ENCODE measurements around the gene ZNF91.
"Not testable (repeated sequence)": the region's sequence is repeated elsewhere in the genome, so short reads cannot be mapped to it uniquely, and the experiment has no call there.

The ZNF91 gene

DNA sequence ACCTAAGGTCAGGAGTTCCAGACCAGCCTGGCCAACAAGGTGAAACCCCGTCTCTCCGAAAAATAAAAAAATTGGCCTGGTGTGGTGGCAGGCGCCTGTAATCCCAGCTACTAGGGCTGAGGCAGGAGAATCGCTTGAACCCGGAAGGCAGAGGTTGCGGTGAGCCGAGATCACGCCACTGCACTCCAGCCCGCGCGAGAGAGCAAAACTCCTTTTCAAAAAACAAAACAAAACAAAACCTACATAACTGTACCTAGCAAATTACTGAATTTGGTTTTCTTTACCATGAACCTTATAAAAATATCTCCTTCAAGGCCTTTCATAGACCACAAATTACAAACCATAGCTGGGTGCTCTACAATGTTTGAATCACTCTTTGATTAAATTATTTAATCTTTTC is 760 bp downstream of the ZNF91 start:
- Histone ChIP-seq H3K27me3 (ENCODE audit: control insufficient read depth in 1 of 2, insufficient read depth in 2 of 2, low read length in 2 of 2) (no peaks in the 10 kb centered on the region), H3K9me3 (ENCODE audit: low read length) (no peaks in the 10 kb centered on the region), H3K36me3 (ENCODE audit: insufficient read depth, low read length) (no peaks in the 10 kb centered on the region), H3K4me3 (ENCODE audit: low read depth in 1 of 2, low read length in 2 of 2) (peak overlapping the region; percentile 54 to 98), H3K27ac (ENCODE audit: low read depth, low read length) (peak overlapping the region; percentile 90), H3K9ac (ENCODE audit: low read length) (peak overlapping the region; percentile 97), H3K4me1 (ENCODE audit: insufficient read depth, low read length) (peaks cover 34% of the 10 kb centered on the region)

DNA sequence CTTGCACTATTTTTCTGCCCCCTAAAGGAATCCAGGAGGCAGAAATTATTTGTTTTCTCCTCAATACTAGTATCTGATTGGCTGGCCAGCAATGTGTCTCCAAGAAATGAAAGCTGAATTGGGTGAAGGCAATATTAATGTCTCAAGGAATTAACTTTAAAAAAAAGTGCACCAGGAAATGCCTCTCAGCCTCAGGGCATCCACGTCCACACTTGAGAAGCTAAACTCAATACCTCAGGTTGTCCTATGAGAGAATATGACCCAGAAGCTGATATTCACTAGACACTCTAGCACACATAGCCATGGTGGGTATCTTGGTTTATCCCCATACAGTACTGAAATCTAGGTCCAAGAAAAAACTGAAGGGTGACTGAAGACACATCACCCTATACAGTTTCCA is 2.1 kb downstream of the ZNF91 start:
- Histone ChIP-seq H3K9ac (ENCODE audit: low read length) (no peak overlapping the region), H3K27ac (ENCODE audit: low read depth, low read length) (no peak overlapping the region), H3K4me3 (ENCODE audit: low read depth in 1 of 2, low read length in 2 of 2) (no peak overlapping the region), H3K36me3 (ENCODE audit: insufficient read depth, low read length) (peaks cover 6% of the 10 kb centered on the region), H3K27me3 (ENCODE audit: control insufficient read depth in 1 of 2, insufficient read depth in 2 of 2, low read length in 2 of 2) (no peaks in the 10 kb centered on the region), H3K4me1 (ENCODE audit: insufficient read depth, low read length) (peaks cover 34% of the 10 kb centered on the region), H3K9me3 (ENCODE audit: low read length) (no peaks in the 10 kb centered on the region)

DNA sequence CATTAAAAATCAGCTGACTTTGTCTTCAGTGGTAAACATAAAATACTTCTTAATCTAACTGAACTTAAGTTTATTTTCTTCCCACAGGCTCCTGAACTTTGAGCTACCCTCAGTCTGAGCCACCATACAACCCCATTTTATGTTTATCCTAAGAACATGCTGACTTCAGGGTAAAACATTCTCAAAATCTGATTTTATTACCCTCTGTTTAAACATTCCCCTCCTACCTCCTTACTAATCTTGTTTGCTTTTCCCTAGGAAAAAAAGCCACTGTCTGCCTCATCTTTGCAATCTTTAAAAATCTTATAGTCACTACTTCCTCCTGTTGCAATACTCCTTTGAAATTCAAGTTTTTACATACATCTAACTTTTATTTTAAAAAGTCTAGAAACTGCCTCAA is 4.0 kb downstream of the ZNF91 start:
- H3K9ac ChIP-seq (ENCODE audit: low read length), result no peak overlapping the region
- H3K4me3 ChIP-seq (ENCODE audit: low read depth in 1 of 2, low read length in 2 of 2), result no peak overlapping the region
- peaks cover 34% of the 10 kb centered on the region for H3K4me1 ChIP-seq (ENCODE audit: insufficient read depth, low read length)
- H3K36me3 ChIP-seq (ENCODE audit: insufficient read depth, low read length), result peaks cover 6% of the 10 kb centered on the region
- no peak overlapping the region for H3K27ac ChIP-seq (ENCODE audit: low read depth, low read length)
- no peaks in the 10 kb centered on the region for H3K27me3 ChIP-seq (ENCODE audit: control insufficient read depth in 1 of 2, insufficient read depth in 2 of 2, low read length in 2 of 2)
- no peaks in the 10 kb centered on the region for H3K9me3 ChIP-seq (ENCODE audit: low read length)

DNA sequence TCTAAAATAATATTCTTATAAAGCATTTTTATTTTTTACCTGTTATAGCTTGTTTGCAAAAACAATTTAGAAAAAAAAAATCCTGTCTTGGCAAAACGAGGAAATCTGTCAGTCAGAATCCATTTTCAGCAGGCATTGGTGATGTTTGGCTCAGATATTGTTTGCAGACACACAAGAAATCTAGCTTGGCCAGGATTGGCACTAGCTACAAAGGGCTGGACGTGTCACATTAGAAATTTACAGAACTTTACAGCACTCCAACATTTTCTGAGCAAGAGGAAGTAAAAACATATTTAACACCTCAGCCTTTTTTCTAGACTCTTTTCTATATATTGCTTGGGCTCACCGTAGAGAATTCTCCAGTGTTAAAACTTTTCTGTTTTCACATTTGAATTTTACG is 9.9 kb downstream of the ZNF91 start:
- Histone ChIP-seq H3K27me3 (ENCODE audit: control insufficient read depth in 1 of 2, insufficient read depth in 2 of 2, low read length in 2 of 2) (no peaks in the 10 kb centered on the region), H3K36me3 (ENCODE audit: insufficient read depth, low read length) (peaks cover 11% of the 10 kb centered on the region), H3K9ac (ENCODE audit: low read length) (no peak overlapping the region), H3K9me3 (ENCODE audit: low read length) (no peaks in the 10 kb centered on the region), H3K27ac (ENCODE audit: low read depth, low read length) (no peak overlapping the region), H3K4me3 (ENCODE audit: low read depth in 1 of 2, low read length in 2 of 2) (no peak overlapping the region), H3K4me1 (ENCODE audit: insufficient read depth, low read length) (peaks cover 8% of the 10 kb centered on the region)

DNA sequence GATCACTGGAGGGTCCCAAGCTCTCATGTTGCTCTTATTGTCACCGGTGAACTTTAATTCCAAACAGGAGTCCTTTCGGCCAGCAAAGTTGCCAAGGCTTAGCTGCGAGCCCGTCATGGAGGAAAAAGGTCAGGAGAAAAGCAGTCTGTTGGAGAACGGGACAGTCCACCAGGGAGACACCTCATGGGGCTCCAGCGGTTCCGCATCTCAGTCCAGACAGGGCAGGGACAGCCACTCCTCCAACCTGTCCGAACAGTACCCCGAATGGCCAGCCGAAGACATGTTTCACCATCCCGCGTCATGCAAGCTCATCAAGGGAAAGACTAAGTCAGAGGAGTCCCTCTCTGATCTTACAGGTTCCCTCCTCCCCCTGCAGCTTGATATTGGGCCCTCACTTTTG is 10.4 kb downstream of the ZNF91 start:
- Histone ChIP-seq H3K9me3 (ENCODE audit: low read length) (no peaks in the 10 kb centered on the region), H3K27me3 (ENCODE audit: control insufficient read depth in 1 of 2, insufficient read depth in 2 of 2, low read length in 2 of 2) (no peaks in the 10 kb centered on the region), H3K27ac (ENCODE audit: low read depth, low read length) (no peak overlapping the region), H3K4me1 (ENCODE audit: insufficient read depth, low read length) (peaks cover 8% of the 10 kb centered on the region), H3K36me3 (ENCODE audit: insufficient read depth, low read length) (peaks cover 11% of the 10 kb centered on the region), H3K4me3 (ENCODE audit: low read depth in 1 of 2, low read length in 2 of 2) (no peak overlapping the region), H3K9ac (ENCODE audit: low read length) (no peak overlapping the region)

DNA sequence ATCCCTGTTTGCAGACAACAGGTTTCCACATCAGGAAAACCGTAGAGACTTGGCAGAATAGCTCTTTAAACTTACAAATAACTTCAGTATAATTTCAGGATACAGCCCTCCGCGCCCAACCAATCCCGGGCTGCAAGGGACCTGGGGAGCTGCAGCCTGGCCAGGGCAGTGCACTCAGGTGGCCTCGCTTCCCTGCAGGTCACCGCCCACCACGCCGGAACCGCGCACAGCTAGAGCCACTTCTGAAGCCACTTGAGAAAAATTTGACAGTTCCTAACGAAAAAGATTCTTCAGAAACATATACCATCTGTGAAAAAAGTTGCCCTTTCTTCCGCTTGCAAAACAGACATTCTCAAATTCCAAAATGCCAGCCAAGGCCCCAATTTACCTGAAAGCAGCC is 11.1 kb downstream of the ZNF91 start:
- Histone ChIP-seq H3K27me3 (ENCODE audit: control insufficient read depth in 1 of 2, insufficient read depth in 2 of 2, low read length in 2 of 2) (no peaks in the 10 kb centered on the region), H3K4me1 (ENCODE audit: insufficient read depth, low read length) (peaks cover 13% of the 10 kb centered on the region), H3K9me3 (ENCODE audit: low read length) (no peaks in the 10 kb centered on the region), H3K9ac (ENCODE audit: low read length) (no peak overlapping the region), H3K27ac (ENCODE audit: low read depth, low read length) (no peak overlapping the region), H3K36me3 (ENCODE audit: insufficient read depth, low read length) (peaks cover 11% of the 10 kb centered on the region), H3K4me3 (ENCODE audit: low read depth in 1 of 2, low read length in 2 of 2) (no peak overlapping the region)

DNA sequence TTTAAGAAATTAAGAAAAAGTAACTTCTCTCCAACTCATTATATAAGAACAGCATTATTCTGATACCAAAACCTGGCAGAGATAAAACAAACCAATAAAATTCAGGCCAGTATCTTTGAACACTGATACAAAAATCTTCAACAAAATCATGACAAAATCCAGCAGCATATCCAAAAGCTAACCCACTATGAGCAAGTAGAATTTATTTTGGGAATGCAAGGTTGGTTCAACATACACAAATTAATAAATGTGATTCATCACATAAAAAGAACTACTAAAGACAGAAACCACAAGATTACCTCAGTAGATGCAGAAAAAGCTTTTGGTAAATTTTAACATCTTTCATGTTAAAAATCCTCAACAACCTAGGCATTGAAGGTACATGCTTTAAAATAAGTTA is 12.3 kb downstream of the ZNF91 start:
- H3K27me3 ChIP-seq (ENCODE audit: control insufficient read depth in 1 of 2, insufficient read depth in 2 of 2, low read length in 2 of 2), result no peaks in the 10 kb centered on the region
- H3K9me3 ChIP-seq (ENCODE audit: low read length), result no peaks in the 10 kb centered on the region
- no peak overlapping the region for H3K9ac ChIP-seq (ENCODE audit: low read length)
- H3K27ac ChIP-seq (ENCODE audit: low read depth, low read length), result no peak overlapping the region
- peaks cover 5% of the 10 kb centered on the region for H3K36me3 ChIP-seq (ENCODE audit: insufficient read depth, low read length)
- H3K4me3 ChIP-seq (ENCODE audit: low read depth in 1 of 2, low read length in 2 of 2), result no peak overlapping the region
- H3K4me1 ChIP-seq (ENCODE audit: insufficient read depth, low read length), result peaks cover 18% of the 10 kb centered on the region

DNA sequence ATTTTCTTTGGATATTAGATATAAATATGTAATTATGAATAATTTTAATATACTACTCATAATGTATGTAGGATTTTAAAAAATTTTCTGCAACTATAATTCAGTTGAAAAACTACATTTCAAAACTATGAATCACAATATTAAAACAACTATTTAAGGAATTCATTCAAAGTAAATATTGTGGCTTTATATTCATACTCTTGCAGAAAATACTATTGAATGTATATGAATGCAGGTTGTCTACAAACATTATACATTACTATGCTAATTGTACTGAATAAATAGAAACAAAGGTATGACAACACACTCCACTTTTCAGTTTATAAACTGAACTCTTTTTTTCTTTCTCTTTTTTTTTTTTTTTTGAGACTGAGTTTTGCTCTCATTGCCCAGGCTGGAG is 14.2 kb downstream of the ZNF91 start:
- H3K27me3 ChIP-seq (ENCODE audit: control insufficient read depth in 1 of 2, insufficient read depth in 2 of 2, low read length in 2 of 2), result no peaks in the 10 kb centered on the region
- no peak overlapping the region for H3K4me3 ChIP-seq (ENCODE audit: low read depth in 1 of 2, low read length in 2 of 2)
- H3K9me3 ChIP-seq (ENCODE audit: low read length), result no peaks in the 10 kb centered on the region
- peaks cover 5% of the 10 kb centered on the region for H3K36me3 ChIP-seq (ENCODE audit: insufficient read depth, low read length)
- no peak overlapping the region for H3K9ac ChIP-seq (ENCODE audit: low read length)
- peaks cover 18% of the 10 kb centered on the region for H3K4me1 ChIP-seq (ENCODE audit: insufficient read depth, low read length)
- no peak overlapping the region for H3K27ac ChIP-seq (ENCODE audit: low read depth, low read length)

DNA sequence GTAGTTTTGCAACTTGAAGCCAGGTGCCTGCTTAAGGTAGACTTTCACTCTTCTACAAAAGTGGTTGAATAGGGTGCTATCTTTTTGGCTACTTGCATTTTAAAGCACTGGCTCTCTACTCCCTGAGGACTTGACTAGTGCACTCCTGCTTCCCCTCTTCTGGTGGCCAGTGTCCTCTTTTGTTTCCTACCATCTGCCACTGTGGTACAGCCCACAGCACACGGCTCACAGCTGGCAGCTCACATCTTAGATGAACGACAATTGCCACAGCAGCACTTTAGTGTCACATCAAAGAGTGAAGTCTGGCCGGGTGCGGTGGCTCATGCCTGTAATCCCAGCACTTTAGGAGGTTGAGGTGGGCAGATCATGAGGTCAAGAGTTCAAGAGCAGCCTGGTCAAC is 15.6 kb downstream of the ZNF91 start:
- peak overlapping the region in 1 of 2 donors; percentile 1 for H3K4me3 ChIP-seq (ENCODE audit: low read depth in 1 of 2, low read length in 2 of 2)
- H3K36me3 ChIP-seq (ENCODE audit: insufficient read depth, low read length); H3K27me3 ChIP-seq (ENCODE audit: control insufficient read depth in 1 of 2, insufficient read depth in 2 of 2, low read length in 2 of 2); H3K9me3 ChIP-seq (ENCODE audit: low read length); H3K9ac ChIP-seq (ENCODE audit: low read length); H3K4me1 ChIP-seq (ENCODE audit: insufficient read depth, low read length); H3K27ac ChIP-seq (ENCODE audit: low read depth, low read length): not testable (repeated sequence)

DNA sequence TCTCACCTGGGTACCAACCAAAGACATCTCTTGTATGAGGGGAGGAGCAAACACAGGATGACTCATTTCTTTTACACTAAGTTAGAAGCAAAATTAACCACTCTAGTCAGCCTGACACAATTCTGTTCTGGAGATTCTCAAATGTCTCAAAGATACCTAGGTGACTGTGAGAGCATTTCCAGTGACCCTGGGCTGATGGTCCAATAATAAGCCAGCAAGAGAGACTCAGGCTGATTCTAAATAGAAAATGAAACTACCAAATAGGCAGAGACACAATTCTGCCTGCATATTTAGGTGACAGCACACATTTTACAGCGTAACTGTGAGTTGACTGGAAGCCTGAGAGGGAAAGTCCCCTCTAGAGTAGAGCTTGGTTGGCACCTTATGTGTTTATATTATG is 16.3 kb downstream of the ZNF91 start:
- Histone ChIP-seq H3K27me3 (ENCODE audit: control insufficient read depth in 1 of 2, insufficient read depth in 2 of 2, low read length in 2 of 2) (no peaks in the 10 kb centered on the region), H3K4me3 (ENCODE audit: low read depth in 1 of 2, low read length in 2 of 2) (no peak overlapping the region), H3K27ac (ENCODE audit: low read depth, low read length) (no peak overlapping the region), H3K36me3 (ENCODE audit: insufficient read depth, low read length) (no peaks in the 10 kb centered on the region), H3K9me3 (ENCODE audit: low read length) (no peaks in the 10 kb centered on the region), H3K9ac (ENCODE audit: low read length) (no peak overlapping the region), H3K4me1 (ENCODE audit: insufficient read depth, low read length) (peaks cover 10% of the 10 kb centered on the region)

DNA sequence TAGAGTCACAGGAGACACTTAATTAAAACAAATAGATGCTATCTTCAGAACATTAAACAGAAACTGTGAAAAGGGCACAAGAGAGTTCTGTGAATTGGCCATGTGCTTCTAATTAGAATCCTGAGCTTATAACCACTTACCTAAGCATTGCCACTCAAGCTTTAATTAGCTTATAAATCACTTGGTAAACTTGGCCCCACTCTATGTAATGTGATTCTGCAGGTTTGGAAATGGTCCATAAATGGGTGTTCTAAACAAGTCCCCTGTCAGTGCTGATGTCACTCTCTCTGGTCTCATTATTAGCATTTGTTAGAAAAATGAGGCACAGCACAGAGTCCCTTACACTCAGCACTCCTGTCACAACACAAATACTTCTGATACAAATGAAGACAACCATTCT is 18.0 kb downstream of the ZNF91 start:
- H3K9me3 ChIP-seq (ENCODE audit: low read length), result no peaks in the 10 kb centered on the region
- peaks cover 13% of the 10 kb centered on the region for H3K36me3 ChIP-seq (ENCODE audit: insufficient read depth, low read length)
- H3K27ac ChIP-seq (ENCODE audit: low read depth, low read length), result no peak overlapping the region
- no peak overlapping the region for H3K9ac ChIP-seq (ENCODE audit: low read length)
- H3K4me3 ChIP-seq (ENCODE audit: low read depth in 1 of 2, low read length in 2 of 2), result no peak overlapping the region
- no peaks in the 10 kb centered on the region for H3K27me3 ChIP-seq (ENCODE audit: control insufficient read depth in 1 of 2, insufficient read depth in 2 of 2, low read length in 2 of 2)
- peaks cover 10% of the 10 kb centered on the region for H3K4me1 ChIP-seq (ENCODE audit: insufficient read depth, low read length)

DNA sequence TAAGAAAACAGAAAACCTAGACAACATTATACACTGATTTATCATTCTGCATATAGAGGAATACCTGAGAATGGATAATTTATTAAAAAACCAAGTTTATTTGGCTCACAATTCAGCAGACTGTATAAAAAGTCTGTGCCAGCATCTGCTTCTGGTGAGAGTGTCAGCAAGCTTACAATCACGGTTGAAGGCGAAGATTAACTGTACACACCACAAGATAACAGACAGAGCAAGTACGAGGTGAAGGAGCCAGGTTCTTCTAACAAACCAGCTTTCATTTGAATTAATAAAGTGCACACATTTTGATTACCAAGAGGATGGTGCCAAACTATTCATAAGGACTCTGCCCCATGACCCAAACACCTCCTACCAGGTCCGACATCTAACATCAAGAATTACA is 28.8 kb downstream of the ZNF91 start:
- Histone ChIP-seq H3K4me3 (ENCODE audit: low read depth in 1 of 2, low read length in 2 of 2) (no peak overlapping the region), H3K9me3 (ENCODE audit: low read length) (peaks cover 30% of the 10 kb centered on the region), H3K27me3 (ENCODE audit: control insufficient read depth in 1 of 2, insufficient read depth in 2 of 2, low read length in 2 of 2) (no peaks in the 10 kb centered on the region), H3K36me3 (ENCODE audit: insufficient read depth, low read length) (peaks cover 26% of the 10 kb centered on the region), H3K9ac (ENCODE audit: low read length) (no peak overlapping the region), H3K4me1 (ENCODE audit: insufficient read depth, low read length) (no peaks in the 10 kb centered on the region), H3K27ac (ENCODE audit: low read depth, low read length) (no peak overlapping the region)
